ENCODE results near the gene ADCY9. TPM values are rescaled to one million over a fixed set of nuclear protein-coding genes. Genes with fewer than 3 reads are reported as not detected.
A peak's percentile ranks its signal among the peaks of the same experiment; 100 is the strongest.

The ADCY9 gene
- total and polyA plus RNA-seq, 10 donors, result 0.70 to 23.0 (median 11.8) TPM

DNA sequence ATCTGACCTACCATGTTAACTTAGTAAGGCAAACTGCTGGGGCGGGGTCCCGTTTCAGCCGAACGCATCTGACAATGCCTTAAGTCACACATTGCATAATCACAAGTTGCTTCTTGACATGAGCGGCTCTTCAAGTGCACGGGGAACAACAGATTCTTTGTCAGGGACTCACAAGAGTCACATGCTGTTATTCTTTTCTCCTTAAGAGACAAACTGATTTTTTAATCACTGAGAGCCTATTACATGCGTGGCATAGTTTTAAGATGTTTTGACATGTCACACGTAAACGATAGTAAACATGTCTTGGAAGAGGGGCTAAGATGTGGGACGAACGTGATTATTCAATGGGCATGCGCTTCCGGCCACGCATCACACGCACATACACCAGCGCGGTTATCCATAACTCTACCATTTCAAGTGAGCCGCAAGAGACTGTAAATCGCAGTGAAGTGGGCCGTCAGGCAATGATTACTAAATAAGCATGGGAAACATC is 63.4 kb downstream of the ADCY9 start:
- Histone ChIP-seq H3K36me3 (no peaks in the 10 kb centered on the region), H3K27me3 (replicated peaks in 1 of 7) (no peaks in the 10 kb centered on the region), H3K4me1 (peaks cover 5 to 22% (median 15%) of the 10 kb centered on the region in 6 donors), H3K9me3 (no peaks in the 10 kb centered on the region), H3K27ac (peak overlapping the region in 5 of 8 donors; percentile 24 to 62 (median 34)), H3K4me3 (no peak overlapping the region)
- 62 to 81% (median 69%) methylated on average over 20 of the region's 20 CpGs for WGBS, 5 donors
- intact Hi-C loops (cut with DNase I; ENCODE audit: low total_unique reads), result no loop called here
- peak; percentile 20 for DNase-seq
- no peak for TF ChIP-seq POLR2A (IDR thresholded peaks at IDR 0.05)
- TF ChIP-seq, protein P1, sequence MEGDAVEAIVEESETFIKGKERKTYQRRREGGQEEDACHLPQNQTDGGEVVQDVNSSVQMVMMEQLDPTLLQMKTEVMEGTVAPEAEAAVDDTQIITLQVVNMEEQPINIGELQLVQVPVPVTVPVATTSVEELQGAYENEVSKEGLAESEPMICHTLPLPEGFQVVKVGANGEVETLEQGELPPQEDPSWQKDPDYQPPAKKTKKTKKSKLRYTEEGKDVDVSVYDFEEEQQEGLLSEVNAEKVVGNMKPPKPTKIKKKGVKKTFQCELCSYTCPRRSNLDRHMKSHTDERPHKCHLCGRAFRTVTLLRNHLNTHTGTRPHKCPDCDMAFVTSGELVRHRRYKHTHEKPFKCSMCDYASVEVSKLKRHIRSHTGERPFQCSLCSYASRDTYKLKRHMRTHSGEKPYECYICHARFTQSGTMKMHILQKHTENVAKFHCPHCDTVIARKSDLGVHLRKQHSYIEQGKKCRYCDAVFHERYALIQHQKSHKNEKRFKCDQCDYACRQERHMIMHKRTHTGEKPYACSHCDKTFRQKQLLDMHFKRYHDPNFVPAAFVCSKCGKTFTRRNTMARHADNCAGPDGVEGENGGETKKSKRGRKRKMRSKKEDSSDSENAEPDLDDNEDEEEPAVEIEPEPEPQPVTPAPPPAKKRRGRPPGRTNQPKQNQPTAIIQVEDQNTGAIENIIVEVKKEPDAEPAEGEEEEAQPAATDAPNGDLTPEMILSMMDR (IDR thresholded peaks at IDR 0.05 in 8 of 11, conservative IDR thresholded peaks at IDR 0.05 in 3 of 11), result no peak
- TF ChIP-seq POLR2AphosphoS5 (IDR thresholded peaks at IDR 0.05), result no peak

- no peak overlapping the region for H3K27ac ChIP-seq
- H3K36me3 ChIP-seq, result no peaks in the 10 kb centered on the region
- 88 to 96% (median 91%) methylated on average over 14 of the region's 14 CpGs for WGBS, 5 donors
- TF ChIP-seq POLR2A (IDR thresholded peaks at IDR 0.05) (no peak), POLR2AphosphoS5 (IDR thresholded peaks at IDR 0.05) (no peak)
- TF ChIP-seq, protein P1 (IDR thresholded peaks at IDR 0.05 in 8 of 11, conservative IDR thresholded peaks at IDR 0.05 in 3 of 11), result no peak
- H3K4me3 ChIP-seq, result no peak overlapping the region
- DNase-seq, result peak; percentile 22
- peaks cover 5 to 22% (median 15%) of the 10 kb centered on the region in 6 donors for H3K4me1 ChIP-seq
- intact Hi-C loops (cut with DNase I; ENCODE audit: low total_unique reads), result no loop called here
- no peaks in the 10 kb centered on the region for H3K9me3 ChIP-seq
- H3K27me3 ChIP-seq (replicated peaks in 1 of 7), result no peaks in the 10 kb centered on the region
Observed at GRCh38 chr16:4052096-4052495, 64.1 kb downstream of the ADCY9 start.

GRCh38 chr16:4051591-4051990 is 64.7 kb downstream of the ADCY9 start:
- H3K27me3 ChIP-seq (replicated peaks in 1 of 7), result no peaks in the 10 kb centered on the region
- no peak overlapping the region for H3K4me3 ChIP-seq
- DNase-seq, result no peak
- H3K36me3 ChIP-seq, result no peaks in the 10 kb centered on the region
- no peaks in the 10 kb centered on the region for H3K9me3 ChIP-seq
- intact Hi-C loops (cut with DNase I; ENCODE audit: low total_unique reads), result no loop called here
- peaks cover 5 to 22% (median 15%) of the 10 kb centered on the region in 6 donors for H3K4me1 ChIP-seq
- TF ChIP-seq, protein P1 (IDR thresholded peaks at IDR 0.05 in 8 of 11, conservative IDR thresholded peaks at IDR 0.05 in 3 of 11), result no peak
- no peak for TF ChIP-seq POLR2A (IDR thresholded peaks at IDR 0.05)
- no peak for TF ChIP-seq POLR2AphosphoS5 (IDR thresholded peaks at IDR 0.05)
- H3K27ac ChIP-seq, result no peak overlapping the region
- WGBS, 5 donors, result 91 to 97% (median 94%) methylated on average over 3 of the region's 3 CpGs

DNA sequence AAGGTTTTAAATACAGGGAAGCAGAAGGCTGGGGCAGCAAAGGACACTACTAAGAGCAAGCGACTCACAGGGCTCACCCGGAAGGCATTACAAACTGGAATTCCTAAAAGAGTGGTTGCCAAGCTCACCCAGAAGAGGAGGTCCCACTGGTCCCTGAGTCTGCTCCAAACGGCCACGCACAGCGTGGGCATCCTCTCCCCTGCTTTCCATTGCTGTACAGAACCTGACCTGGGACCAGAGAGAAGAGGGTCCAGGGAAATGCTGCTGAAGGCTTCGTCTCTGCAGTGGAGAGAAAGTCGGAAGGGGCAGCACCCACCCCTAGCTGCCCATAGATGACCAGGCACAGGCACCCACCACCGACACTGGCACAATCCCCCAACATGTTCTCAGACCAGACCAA is 67.2 kb downstream of the ADCY9 start:
- 87 to 98% (median 95%) methylated on average over 8 of the region's 8 CpGs for WGBS, 5 donors
- no peak for DNase-seq
- Histone ChIP-seq H3K27ac (no peak overlapping the region), H3K9me3 (no peaks in the 10 kb centered on the region), H3K36me3 (no peaks in the 10 kb centered on the region), H3K4me3 (no peak overlapping the region), H3K4me1 (peaks cover 5 to 26% (median 14%) of the 10 kb centered on the region in 6 donors), H3K27me3 (replicated peaks in 1 of 7) (no peaks in the 10 kb centered on the region)
- TF ChIP-seq POLR2A (IDR thresholded peaks at IDR 0.05) (no peak), POLR2AphosphoS5 (IDR thresholded peaks at IDR 0.05) (no peak)
- TF ChIP-seq, protein P1 (IDR thresholded peaks at IDR 0.05 in 8 of 11, conservative IDR thresholded peaks at IDR 0.05 in 3 of 11), result no peak
- intact Hi-C loops (cut with DNase I; ENCODE audit: low total_unique reads), result no loop called here

All from spleen (tissue), 11 donors.